OCI-LY1 (cell line): ENCODE results near the gene DHRSX.
"Not testable (repeated sequence)": the region's sequence is repeated elsewhere in the genome, so short reads cannot be mapped to it uniquely, and the experiment has no call there.

Experiments used
- CTCF ChIP-seq: fragments of 200-600 bp; sonication (generic), shearing (Covaris generic); IDR thresholded peaks from 2 replicates; pipeline ENCODE4 v1.5.1; 2017; ENCODE audit warnings: mild to moderate bottlenecking, antibody characterized with exemption, low read length, moderate library complexity, mixed read lengths
- EZH2 ChIP-seq: fragments of 200-600 bp; sonication (generic), shearing (Covaris generic); IDR thresholded peaks from 2 replicates; pipeline ENCODE4 v1.8.0; 2017; ENCODE audit warnings: borderline replicate concordance, mixed run types, mild to moderate bottlenecking, antibody characterized with exemption, low read length, moderate library complexity, mixed read lengths

GRCh38 chrX:2214138-2214823 lies 286.5 kb downstream of the DHRSX start:
- TF ChIP-seq CTCF, EZH2: not testable (repeated sequence)
